HCT116 (cell line): ENCODE results near the gene KLRG1. TPM values are rescaled to one million over a fixed set of nuclear protein-coding genes. Genes with fewer than 3 reads are reported as not detected.

Experiments
- ATAC-seq: fragments of 200-7000 bp; cut with Tn5 transposase; 2 replicates; pipeline ENCODE4 v1.9.1; 2020; ENCODE audit warnings: mild to moderate bottlenecking, moderate library complexity
- BruUV-seq: library from RNA; stranded (reverse); fragments of 400-500 nt; replicated peaks from 2 replicates; lab custom pipeline; 2021; lab: Mats Ljungman, UMichigan
- CTCF ChIA-PET: fragments of 300-600 bp; sonication (Branson Sonifier 250); formaldehyde crosslinking; loops from one replicate; lab custom pipeline; 2021; ENCODE audit warnings: antibody characterized with exemption; lab: Charles Lee
- POLR2A ChIA-PET: fragments of 300-600, 350-600 bp; sonication (Branson Sonifier 250); formaldehyde crosslinking; loops from one replicate; lab custom pipeline; 2021; ENCODE audit warnings: antibody characterized with exemption; lab: Charles Lee
- RAD21 ChIA-PET, 2 experiments: fragments of 300-600 bp; sonication (Branson Sonifier 250); formaldehyde crosslinking; loops; one replicate each; lab custom pipeline; 2023; ENCODE audit warnings: low total read pairs in 2 of 2; ENCODE audit not compliant: uncharacterized antibody in 2 of 2, unreplicated experiment in 2 of 2, low non-redundant PET in 1 of 2; lab: Charles Lee
- DNase-seq: peaks from one replicate; pipeline ENCODE4 v3.0.0-alpha.2; 2010; ENCODE audit warnings: low read depth, low spot score
- H2AFZ ChIP-seq: fragments of 200-600 bp; shearing (Covaris generic), sonication (generic); 2 replicates; pipeline ENCODE4 v1.6.1; 2017; ENCODE audit warnings: low read depth, mixed run types, mixed read lengths, antibody characterized with exemption, low read length; ENCODE audit not compliant: poor library complexity, severe bottlenecking
- H3K27ac ChIP-seq: 2 replicates; pipeline ENCODE4 v1.5.1; 2012; ENCODE audit warnings: low read depth, low read length
- H3K27me3 ChIP-seq: fragments of 200-600 bp; sonication (generic); 2 replicates; pipeline ENCODE4 v1.6.1; 2016; ENCODE audit warnings: mixed run types, low read length, mixed read lengths; ENCODE audit not compliant: insufficient read depth
- H3K36me3 ChIP-seq, 2 experiments: fragments of 200-500 bp in 1 of 2; fragments of 200-600 bp in 1 of 2; sonication (Bioruptor generic) in 1 of 2; sonication (generic) in 1 of 2; 2 replicates each; pipeline versions ENCODE4 v1.5.1 to v1.6.1; 2014 to 2016; ENCODE audit warnings: low read length in 2 of 2, inconsistent platforms in 1 of 2, mixed read lengths in 1 of 2, mixed run types in 1 of 2; ENCODE audit not compliant: insufficient read depth in 2 of 2, control insufficient read depth in 1 of 2
- H3K4me1 ChIP-seq, 2 experiments: fragments of 200-600 bp in 1 of 2; sonication (generic) in 1 of 2; 2 replicates each; pipeline versions ENCODE4 v1.5.1 to v1.6.1; 2012 to 2017; ENCODE audit warnings: low read length in 2 of 2, inconsistent platforms in 1 of 2, mild to moderate bottlenecking in 1 of 2, mixed read lengths in 1 of 2, mixed run types in 1 of 2, moderate library complexity in 1 of 2; ENCODE audit not compliant: insufficient read depth in 2 of 2, control insufficient read depth in 1 of 2
- H3K4me2 ChIP-seq: fragments of 200-600 bp; sonication (generic); 2 replicates; pipeline ENCODE4 v1.6.1; 2017; ENCODE audit warnings: mixed run types, low read length, mixed read lengths
- H3K4me3 ChIP-seq, 2 experiments: fragments of 200-600 bp in 1 of 2; sonication (generic) in 1 of 2; replicated peaks in 1 of 2; 2 replicates each; pipeline ENCODE4 v1.5.1; 2011 to 2016; ENCODE audit warnings: low read length in 2 of 2, control low read depth in 1 of 2, low read depth in 1 of 2, mild to moderate bottlenecking in 1 of 2, mixed read lengths in 1 of 2, mixed run types in 1 of 2
- H3K79me2 ChIP-seq: fragments of 200-600 bp; sonication (generic); 2 replicates; pipeline ENCODE4 v1.6.1; 2017; ENCODE audit warnings: mild to moderate bottlenecking, mixed run types, low read length, moderate library complexity, mixed read lengths; ENCODE audit not compliant: insufficient read depth
- H3K9ac ChIP-seq: fragments of 200-600 bp; sonication (generic); 2 replicates; pipeline ENCODE4 v1.6.1; 2016; ENCODE audit warnings: low read length, mixed read lengths
- H3K9me2 ChIP-seq: fragments of 200-600 bp; sonication (generic), shearing (Covaris generic); 2 replicates; pipeline ENCODE4 v1.6.1; 2017; ENCODE audit warnings: mixed run types, mild to moderate bottlenecking, moderate library complexity; ENCODE audit not compliant: insufficient read depth
- H3K9me3 ChIP-seq, 2 experiments: fragments of 200-500 bp in 1 of 2; fragments of 200-600 bp in 1 of 2; sonication (Bioruptor generic) in 1 of 2; sonication (generic) in 1 of 2; 2 replicates each; pipeline ENCODE4 v1.6.1; 2014 to 2017; ENCODE audit warnings: low read length in 2 of 2, mixed read lengths in 2 of 2, inconsistent platforms in 1 of 2, low read depth in 1 of 2, mild to moderate bottlenecking in 1 of 2, mixed run types in 1 of 2, moderate library complexity in 1 of 2; ENCODE audit not compliant: control insufficient read depth in 1 of 2, insufficient read depth in 1 of 2
- H4K20me1 ChIP-seq: fragments of 200-600 bp; sonication (generic), shearing (Covaris generic); 2 replicates; pipeline ENCODE4 v1.6.1; 2017; ENCODE audit warnings: mixed run types, mild to moderate bottlenecking, moderate library complexity; ENCODE audit not compliant: insufficient read depth
- CEBPB ChIP-seq: IDR thresholded peaks from 2 replicates; pipeline ENCODE4 v1.6.1; 2012; ENCODE audit warnings: low read depth
- EZH2 ChIP-seq: fragments of 200-600 bp; sonication (generic); IDR thresholded peaks from 2 replicates; pipeline ENCODE4 v1.6.1; 2017; ENCODE audit warnings: antibody characterized with exemption, mixed run types
- SP1 ChIP-seq: IDR thresholded peaks from 2 replicates; pipeline ENCODE4 v1.6.1; 2012; ENCODE audit warnings: low read depth
- TCF7L2 ChIP-seq: IDR thresholded peaks from 2 replicates; pipeline ENCODE4 v1.7.0; 2011; ENCODE audit warnings: borderline replicate concordance, inconsistent platforms; ENCODE audit not compliant: insufficient read depth, insufficient read length; ENCODE audit errors: extremely low read depth
- ZFX ChIP-seq: fragments of 450-650 bp; IDR thresholded peaks from 2 replicates; pipeline ENCODE4 v1.6.1; 2017
- intact Hi-C: fragments of 100-400 bp; cut with micrococcal nuclease; formaldehyde crosslinking; loops from 2 replicates; pipeline ENCODE4 v1.10.0; 2022
- total RNA-seq: library from RNA; stranded (reverse); gene quantifications from one replicate; pipeline ENCODE4 v1.2.1, GENCODE V29; 2021; ENCODE audit not compliant: unreplicated experiment
- TF ChIP-seq, protein P1 (sequence below), 3 experiments: fragments of 200-600 bp in 1 of 3; sonication (generic) in 1 of 3; IDR thresholded peaks in 2 of 3; conservative IDR thresholded peaks in 1 of 3; 2 replicates each; pipeline ENCODE4 v1.5.1; 2012 to 2017; ENCODE audit warnings: low read depth in 2 of 3, low read length in 2 of 3, antibody characterized with exemption in 1 of 3, borderline replicate concordance in 1 of 3, control low read depth in 1 of 3, mild to moderate bottlenecking in 1 of 3, mixed read lengths in 1 of 3, mixed run types in 1 of 3, moderate library complexity in 1 of 3; ENCODE audit not compliant: insufficient read depth in 1 of 3

Gene KLRG1
- total RNA-seq, 1 experiment from 2014 or later, result 1.5 TPM

DNA sequence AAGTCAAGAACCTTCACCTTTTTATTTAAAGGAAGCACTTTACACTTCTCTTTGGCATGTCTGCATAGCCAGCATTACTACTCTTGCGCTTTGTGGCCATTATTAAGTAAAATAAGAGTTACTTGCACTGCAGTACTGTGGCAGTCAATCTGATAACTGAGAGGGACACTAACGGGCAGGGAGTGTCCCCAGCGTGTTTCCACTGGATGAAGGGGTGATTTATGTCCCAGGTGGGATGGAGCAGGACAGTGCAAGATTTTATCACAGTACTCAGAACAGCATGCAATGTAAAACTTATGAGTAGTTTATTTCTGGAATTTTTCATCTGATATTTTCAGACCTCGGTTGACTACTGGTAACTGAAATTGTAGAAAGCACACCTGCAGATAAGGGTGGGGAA is 31.8 kb upstream of the KLRG1 start:
- CTCF ChIA-PET, result no interaction called here
- RAD21 ChIA-PET, result no interaction called here
- H4K20me1 ChIP-seq, result no peaks in the 10 kb centered on the region
- no peak overlapping the region for H3K4me3 ChIP-seq
- intact Hi-C loops, result no loop called here
- no peak overlapping the region for H3K9ac ChIP-seq
- 0 out of 4 replicates have a peak, but pooled peaks cover 0 to 4% of the 10 kb centered on the region in 2 experiments for H3K36me3 ChIP-seq
- no peak overlapping the region for H2AFZ ChIP-seq
- POLR2A ChIA-PET, result no interaction called here
- no peaks in the 10 kb centered on the region for H3K79me2 ChIP-seq
- H3K27me3 ChIP-seq, result no peaks in the 10 kb centered on the region
- H3K4me2 ChIP-seq, result no peak overlapping the region
- H3K27ac ChIP-seq, result no peak overlapping the region
- no peak for ATAC-seq
- no peak for DNase-seq
- TF ChIP-seq CEBPB (no peak), SP1 (no peak)
- TF ChIP-seq, protein P1, sequence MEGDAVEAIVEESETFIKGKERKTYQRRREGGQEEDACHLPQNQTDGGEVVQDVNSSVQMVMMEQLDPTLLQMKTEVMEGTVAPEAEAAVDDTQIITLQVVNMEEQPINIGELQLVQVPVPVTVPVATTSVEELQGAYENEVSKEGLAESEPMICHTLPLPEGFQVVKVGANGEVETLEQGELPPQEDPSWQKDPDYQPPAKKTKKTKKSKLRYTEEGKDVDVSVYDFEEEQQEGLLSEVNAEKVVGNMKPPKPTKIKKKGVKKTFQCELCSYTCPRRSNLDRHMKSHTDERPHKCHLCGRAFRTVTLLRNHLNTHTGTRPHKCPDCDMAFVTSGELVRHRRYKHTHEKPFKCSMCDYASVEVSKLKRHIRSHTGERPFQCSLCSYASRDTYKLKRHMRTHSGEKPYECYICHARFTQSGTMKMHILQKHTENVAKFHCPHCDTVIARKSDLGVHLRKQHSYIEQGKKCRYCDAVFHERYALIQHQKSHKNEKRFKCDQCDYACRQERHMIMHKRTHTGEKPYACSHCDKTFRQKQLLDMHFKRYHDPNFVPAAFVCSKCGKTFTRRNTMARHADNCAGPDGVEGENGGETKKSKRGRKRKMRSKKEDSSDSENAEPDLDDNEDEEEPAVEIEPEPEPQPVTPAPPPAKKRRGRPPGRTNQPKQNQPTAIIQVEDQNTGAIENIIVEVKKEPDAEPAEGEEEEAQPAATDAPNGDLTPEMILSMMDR (IDR thresholded peaks at IDR 0.05 in 2 of 3, conservative IDR thresholded peaks at IDR 0.05 in 1 of 3; ENCODE audit: borderline replicate concordance in 1 of 3, insufficient read depth in 1 of 3, low read depth in 2 of 3, low read length in 2 of 3), result no peak
- H3K9me3 ChIP-seq, result peaks cover 3 to 5% of the 10 kb centered on the region in 2 experiments; a peak in 2 of 4 replicates
- no peaks in the 10 kb centered on the region for H3K9me2 ChIP-seq
- no peaks in the 10 kb centered on the region for H3K4me1 ChIP-seq
- no TSS peak for BruUV-seq

DNA sequence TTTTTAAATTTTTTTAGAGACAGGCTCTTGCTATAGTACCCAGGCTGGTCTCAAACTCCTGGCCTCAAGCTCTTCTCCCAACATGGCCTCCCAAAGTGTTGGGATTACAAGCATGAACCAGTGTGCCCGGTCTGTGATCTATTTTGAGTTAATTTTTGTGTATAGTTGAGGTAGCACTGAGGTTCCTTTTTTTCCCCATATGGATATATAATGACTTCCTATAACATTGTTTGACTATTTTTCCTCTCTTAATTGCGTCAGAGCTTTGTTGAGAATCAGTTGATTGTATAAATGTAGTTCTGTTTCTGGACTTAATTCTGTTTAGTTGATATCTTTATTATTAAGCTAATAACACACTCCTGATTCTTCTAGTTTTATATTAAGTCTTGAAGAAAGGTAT is 31.3 kb upstream of the KLRG1 start:
- CTCF ChIA-PET, result no interaction called here
- no peaks in the 10 kb centered on the region for H3K9me2 ChIP-seq
- H3K4me1 ChIP-seq, result no peaks in the 10 kb centered on the region
- TF ChIP-seq EZH2 (no peak), ZFX (no peak), TCF7L2 (no peak), CEBPB (no peak)
- TF ChIP-seq, all 23 proteins: peak for 0
- Histone ChIP-seq H2AFZ (no peak overlapping the region), H3K4me2 (no peak overlapping the region), H3K79me2 (no peaks in the 10 kb centered on the region), H3K4me3 (no peak overlapping the region), H4K20me1 (no peaks in the 10 kb centered on the region), H3K9ac (no peak overlapping the region), H3K36me3 (0 out of 4 replicates have a peak, but pooled peaks cover 0 to 4% of the 10 kb centered on the region in 2 experiments), H3K27me3 (no peaks in the 10 kb centered on the region), H3K27ac (no peak overlapping the region), H3K9me3 (peaks cover 2 to 5% of the 10 kb centered on the region in 2 experiments; a peak in 2 of 4 replicates)
- BruUV-seq, result no TSS peak
- no peak for ATAC-seq
- RAD21 ChIA-PET, result no interaction called here
- POLR2A ChIA-PET, result no interaction called here
- intact Hi-C loops, result no loop called here
- no peak for DNase-seq
